ENCODE results near the gene TRPV6.

DNA sequence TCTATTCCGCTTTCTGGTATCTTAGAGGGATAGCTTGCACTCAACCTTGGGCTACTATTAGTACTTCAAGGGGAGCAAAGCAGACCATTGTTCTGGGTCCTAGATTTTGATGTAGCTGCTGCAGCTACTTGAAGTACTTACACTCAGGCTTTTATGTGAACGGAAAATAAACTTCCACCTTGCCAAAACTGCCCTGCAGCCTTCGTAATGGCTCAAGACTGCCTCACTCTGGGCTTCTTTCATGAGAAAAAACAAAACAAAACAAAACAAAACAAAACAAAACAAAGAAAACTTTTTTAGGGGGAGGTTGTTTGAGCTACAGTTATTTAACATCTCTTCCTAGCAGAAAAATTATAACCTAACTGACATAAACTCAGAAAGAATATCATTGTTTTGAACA is 50.1 kb downstream of the TRPV6 start:
- TF ChIP-seq SP1 (IDR thresholded peaks at IDR 0.05) (no peak), JUND (IDR thresholded peaks at IDR 0.05) (no peak), FOXA1 (IDR thresholded peaks at IDR 0.05) (no peak)
- TF ChIP-seq, protein P1, sequence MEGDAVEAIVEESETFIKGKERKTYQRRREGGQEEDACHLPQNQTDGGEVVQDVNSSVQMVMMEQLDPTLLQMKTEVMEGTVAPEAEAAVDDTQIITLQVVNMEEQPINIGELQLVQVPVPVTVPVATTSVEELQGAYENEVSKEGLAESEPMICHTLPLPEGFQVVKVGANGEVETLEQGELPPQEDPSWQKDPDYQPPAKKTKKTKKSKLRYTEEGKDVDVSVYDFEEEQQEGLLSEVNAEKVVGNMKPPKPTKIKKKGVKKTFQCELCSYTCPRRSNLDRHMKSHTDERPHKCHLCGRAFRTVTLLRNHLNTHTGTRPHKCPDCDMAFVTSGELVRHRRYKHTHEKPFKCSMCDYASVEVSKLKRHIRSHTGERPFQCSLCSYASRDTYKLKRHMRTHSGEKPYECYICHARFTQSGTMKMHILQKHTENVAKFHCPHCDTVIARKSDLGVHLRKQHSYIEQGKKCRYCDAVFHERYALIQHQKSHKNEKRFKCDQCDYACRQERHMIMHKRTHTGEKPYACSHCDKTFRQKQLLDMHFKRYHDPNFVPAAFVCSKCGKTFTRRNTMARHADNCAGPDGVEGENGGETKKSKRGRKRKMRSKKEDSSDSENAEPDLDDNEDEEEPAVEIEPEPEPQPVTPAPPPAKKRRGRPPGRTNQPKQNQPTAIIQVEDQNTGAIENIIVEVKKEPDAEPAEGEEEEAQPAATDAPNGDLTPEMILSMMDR (IDR thresholded peaks at IDR 0.05; ENCODE audit: low read depth, low read length, missing input control), result no peak

All from liver (tissue), 3 donors.